OCI-LY7 (cell line): ENCODE measurements around the gene KRR1. TPM values are rescaled to one million over a fixed set of nuclear protein-coding genes. Genes with fewer than 3 reads are reported as not detected.

Experiments used
- BruUV-seq: library from RNA; stranded (reverse); fragments of 400-500 nt; replicated peaks from 2 replicates; lab custom pipeline; 2021; lab: Mats Ljungman, UMichigan
- CTCF ChIA-PET: fragments of 300-600 bp; sonication (Branson Sonifier 250); formaldehyde crosslinking; loops from one replicate; lab custom pipeline; 2022; ENCODE audit warnings: antibody characterized with exemption; ENCODE audit not compliant: unreplicated experiment; lab: Charles Lee
- POLR2A ChIA-PET: fragments of 300-600 bp; sonication (Branson Sonifier 250); formaldehyde crosslinking; loops from one replicate; lab custom pipeline; 2022; ENCODE audit warnings: antibody characterized with exemption; lab: Charles Lee
- DNase-seq: peaks from one replicate; pipeline ENCODE4 v3.0.0-alpha.2; 2015; ENCODE audit warnings: low spot score
- H2AFZ ChIP-seq: fragments of 200-600 bp; sonication (generic), shearing (Covaris generic); 2 replicates; pipeline ENCODE4 v1.6.1; 2014; ENCODE audit warnings: mild to moderate bottlenecking, antibody characterized with exemption, low read length, moderate library complexity
- H3K27ac ChIP-seq: fragments of 200-600 bp; sonication (generic); 2 replicates; pipeline ENCODE4 v1.5.1; 2014; ENCODE audit warnings: mixed run types, low read depth, mild to moderate bottlenecking, moderate library complexity, low read length, inconsistent platforms; ENCODE audit not compliant: poor library complexity, severe bottlenecking
- H3K36me3 ChIP-seq: fragments of 200-600 bp; sonication (generic); 2 replicates; pipeline ENCODE4 v1.6.1; 2014; ENCODE audit warnings: mild to moderate bottlenecking, antibody characterized with exemption, low read length, moderate library complexity, mixed read lengths; ENCODE audit not compliant: insufficient read depth
- H3K4me1 ChIP-seq: fragments of 200-600 bp; sonication (generic); 2 replicates; pipeline ENCODE4 v1.5.1; 2014; ENCODE audit warnings: mild to moderate bottlenecking, low read length; ENCODE audit not compliant: insufficient read depth, poor library complexity, severe bottlenecking
- H3K4me2 ChIP-seq: fragments of 200-600 bp; sonication (generic); 2 replicates; pipeline ENCODE4 v1.6.1; 2014; ENCODE audit warnings: mild to moderate bottlenecking, low read length
- H3K4me3 ChIP-seq: fragments of 200-600 bp; sonication (generic); 2 replicates; pipeline ENCODE4 v1.5.1; 2014; ENCODE audit warnings: mild to moderate bottlenecking, low read depth, low read length; ENCODE audit not compliant: poor library complexity, severe bottlenecking
- H3K79me2 ChIP-seq: fragments of 200-600 bp; sonication (generic); 2 replicates; pipeline ENCODE4 v1.6.1; 2016; ENCODE audit warnings: low read depth, mild to moderate bottlenecking, low read length, moderate library complexity, mixed read lengths; ENCODE audit not compliant: insufficient read depth
- H3K9me2 ChIP-seq: fragments of 200-600 bp; sonication (generic); 2 replicates; pipeline ENCODE4 v1.6.1; 2016; ENCODE audit warnings: mild to moderate bottlenecking, low read length, mixed read lengths; ENCODE audit not compliant: insufficient read depth
- H3K9me3 ChIP-seq: fragments of 200-600 bp; sonication (generic); 2 replicates; pipeline ENCODE4 v1.6.1; 2014; ENCODE audit warnings: mild to moderate bottlenecking, mixed run types, low read length, mixed read lengths
- H4K20me1 ChIP-seq: fragments of 200-600 bp; sonication (generic); 2 replicates; pipeline ENCODE4 v1.6.1; 2014; ENCODE audit warnings: mild to moderate bottlenecking, antibody characterized with exemption, low read length, moderate library complexity, mixed read lengths; ENCODE audit not compliant: insufficient read depth
- EZH2phosphoT487 ChIP-seq: fragments of 200-600 bp; sonication (generic); IDR thresholded peaks from 2 replicates; pipeline ENCODE4 v1.6.1; 2018; ENCODE audit warnings: low read depth, borderline replicate concordance, mild to moderate bottlenecking, mixed run types, antibody characterized with exemption, low read length, moderate library complexity, mixed read lengths
- intact Hi-C: fragments of 100-400 bp; cut with micrococcal nuclease; formaldehyde crosslinking; loops from one replicate; pipeline ENCODE4 v1.10.0; 2022; ENCODE audit not compliant: unreplicated experiment
- total RNA-seq, 2 experiments: library from RNA; depleted of rRNA in 1 of 2; stranded (reverse); fragments of >200 nt in 1 of 2; shearing (Covaris generic) in 1 of 2; gene quantifications; 2 replicates each; pipeline ENCODE4 v1.2.3, GENCODE V29; 2014 to 2022
- TF ChIP-seq, protein P1 (sequence below): fragments of 200-600 bp; sonication (generic); conservative IDR thresholded peaks from 2 replicates; pipeline ENCODE4 v1.5.1; 2014; ENCODE audit warnings: mild to moderate bottlenecking, antibody characterized with exemption, low read length, moderate library complexity, mixed read lengths

Gene KRR1
- total RNA-seq, 2 experiments from 2014 or later, result 44.0 to 78.0 TPM

DNA sequence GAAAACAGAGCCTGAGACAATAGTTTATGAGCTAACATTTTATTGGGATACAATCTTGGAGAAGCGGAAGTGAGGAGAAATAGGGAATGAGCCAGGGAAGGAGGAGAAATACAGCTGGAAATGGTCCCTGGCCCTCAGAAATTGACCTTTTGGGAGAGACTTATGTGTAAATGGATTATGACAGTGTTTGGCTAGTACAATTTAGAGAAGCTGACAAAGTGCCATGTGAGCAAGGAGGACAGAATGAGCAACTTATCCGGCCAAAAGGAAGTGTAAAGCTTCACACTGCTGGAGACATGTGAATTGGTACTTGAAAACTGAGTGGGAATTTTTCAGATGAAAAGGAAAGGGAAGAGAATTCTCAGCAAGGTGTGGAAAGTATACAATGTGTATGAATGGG is 28.0 kb downstream of the KRR1 start:
- no peak overlapping the region for H3K27ac ChIP-seq
- ChIA-PET POLR2A (interaction anchor here (1.0 to 6.0 kb wide), 8 partner anchors 8 to 27 kb away, joined by 3 to 36 read pairs (median 4); no protein-coding TSS in a partner anchor), CTCF (interaction anchor here (1.0 kb wide), 2 partner anchors 9 to 11 kb away, joined by 3 to 5 read pairs; no protein-coding TSS in a partner anchor)
- no peak for DNase-seq
- no peaks in the 10 kb centered on the region for H3K9me2 ChIP-seq
- H3K79me2 ChIP-seq, result no peaks in the 10 kb centered on the region
- H3K4me1 ChIP-seq, result peaks cover 57% of the 10 kb centered on the region
- no TSS peak for BruUV-seq
- H3K4me2 ChIP-seq, result peak overlapping the region; percentile 76
- no peak for TF ChIP-seq EZH2phosphoT487
- TF ChIP-seq, protein P1, sequence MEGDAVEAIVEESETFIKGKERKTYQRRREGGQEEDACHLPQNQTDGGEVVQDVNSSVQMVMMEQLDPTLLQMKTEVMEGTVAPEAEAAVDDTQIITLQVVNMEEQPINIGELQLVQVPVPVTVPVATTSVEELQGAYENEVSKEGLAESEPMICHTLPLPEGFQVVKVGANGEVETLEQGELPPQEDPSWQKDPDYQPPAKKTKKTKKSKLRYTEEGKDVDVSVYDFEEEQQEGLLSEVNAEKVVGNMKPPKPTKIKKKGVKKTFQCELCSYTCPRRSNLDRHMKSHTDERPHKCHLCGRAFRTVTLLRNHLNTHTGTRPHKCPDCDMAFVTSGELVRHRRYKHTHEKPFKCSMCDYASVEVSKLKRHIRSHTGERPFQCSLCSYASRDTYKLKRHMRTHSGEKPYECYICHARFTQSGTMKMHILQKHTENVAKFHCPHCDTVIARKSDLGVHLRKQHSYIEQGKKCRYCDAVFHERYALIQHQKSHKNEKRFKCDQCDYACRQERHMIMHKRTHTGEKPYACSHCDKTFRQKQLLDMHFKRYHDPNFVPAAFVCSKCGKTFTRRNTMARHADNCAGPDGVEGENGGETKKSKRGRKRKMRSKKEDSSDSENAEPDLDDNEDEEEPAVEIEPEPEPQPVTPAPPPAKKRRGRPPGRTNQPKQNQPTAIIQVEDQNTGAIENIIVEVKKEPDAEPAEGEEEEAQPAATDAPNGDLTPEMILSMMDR, result no peak
- H3K9me3 ChIP-seq, result no peaks in the 10 kb centered on the region
- intact Hi-C loops, result loop anchor here (5.0 kb wide), 1 partner anchor 864 kb away; the partner anchor contains the start of gene BBS10
- H4K20me1 ChIP-seq, result no peaks in the 10 kb centered on the region
- H3K4me3 ChIP-seq, result no peak overlapping the region
- H2AFZ ChIP-seq, result no peak overlapping the region
- H3K36me3 ChIP-seq, result no peaks in the 10 kb centered on the region

DNA sequence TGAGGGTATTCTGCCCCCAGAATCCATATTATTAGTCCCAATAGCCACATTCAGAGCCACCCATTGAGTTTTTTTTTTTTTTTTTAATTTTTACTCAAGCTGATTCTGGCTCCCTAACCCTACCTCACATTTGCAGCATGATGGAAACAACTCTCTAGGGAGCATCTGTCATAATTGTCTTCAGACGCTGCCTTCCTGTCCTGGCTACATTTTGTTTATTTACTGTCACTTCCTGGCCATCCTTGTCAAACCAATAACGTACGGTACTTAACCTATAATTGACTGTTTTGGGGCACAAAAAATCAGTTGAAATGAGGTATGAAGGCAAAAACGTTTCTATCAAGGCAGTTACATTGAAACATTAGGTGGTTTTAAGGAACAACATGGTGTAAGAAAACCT is 28.8 kb downstream of the KRR1 start:
- H3K9me2 ChIP-seq, result no peaks in the 10 kb centered on the region
- H3K4me3 ChIP-seq, result peak overlapping the region; percentile 64
- no TSS peak for BruUV-seq
- TF ChIP-seq EZH2phosphoT487, result no peak
- TF ChIP-seq, protein P1, result no peak
- no peaks in the 10 kb centered on the region for H4K20me1 ChIP-seq
- DNase-seq, result peak; percentile 53
- no peaks in the 10 kb centered on the region for H3K36me3 ChIP-seq
- peak overlapping the region; percentile 76 for H3K4me2 ChIP-seq
- H3K27ac ChIP-seq, result peak overlapping the region; percentile 62
- ChIA-PET POLR2A (interaction anchor here (0.5 to 6.0 kb wide), 4 partner anchors 12 to 439 kb away, joined by 3 to 36 read pairs (median 4); no protein-coding TSS in a partner anchor), CTCF (interaction anchor here (1.0 kb wide), 1 partner anchor 10 kb away, joined by 3 read pairs; no protein-coding TSS in a partner anchor)
- intact Hi-C loops, result loop anchor here (5.0 kb wide), 1 partner anchor 865 kb away; the partner anchor contains the start of gene BBS10
- H3K4me1 ChIP-seq, result peaks cover 64% of the 10 kb centered on the region
- H3K9me3 ChIP-seq, result no peaks in the 10 kb centered on the region
- no peaks in the 10 kb centered on the region for H3K79me2 ChIP-seq
- peak overlapping the region; percentile 97 for H2AFZ ChIP-seq

DNA sequence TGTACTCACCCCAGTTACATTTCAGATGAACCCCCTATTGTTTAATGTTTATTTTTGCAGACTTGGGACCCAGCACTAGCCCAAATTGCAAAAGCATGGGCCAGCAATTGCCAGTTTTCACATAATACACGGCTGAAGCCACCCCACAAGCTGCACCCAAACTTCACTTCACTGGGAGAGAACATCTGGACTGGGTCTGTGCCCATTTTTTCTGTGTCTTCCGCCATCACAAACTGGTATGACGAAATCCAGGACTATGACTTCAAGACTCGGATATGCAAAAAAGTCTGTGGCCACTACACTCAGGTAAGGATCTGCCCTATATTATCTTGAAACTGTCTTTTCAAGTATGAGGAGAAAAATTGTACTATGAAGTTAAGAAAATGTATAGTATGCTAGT is 29.6 kb downstream of the KRR1 start:
- ChIA-PET CTCF (interaction anchor here (1.8 kb wide), 1 partner anchor 10 kb away, joined by 7 read pairs; no protein-coding TSS in a partner anchor), POLR2A (interaction anchor here (0.6 to 6.0 kb wide), 11 partner anchors 11 to 1389 kb away, joined by 3 to 36 read pairs (median 5); partner anchors contain the start of gene KRR1)
- H3K4me1 ChIP-seq, result peaks cover 64% of the 10 kb centered on the region
- peak overlapping the region; percentile 64 for H3K4me3 ChIP-seq
- peak overlapping the region; percentile 62 for H3K27ac ChIP-seq
- no peaks in the 10 kb centered on the region for H3K36me3 ChIP-seq
- intact Hi-C loops, result loop anchor here (2.0 to 5.0 kb wide), 2 partner anchors 29 to 866 kb away; partner anchors contain the start of genes BBS10 and KRR1
- H4K20me1 ChIP-seq, result no peaks in the 10 kb centered on the region
- H3K9me3 ChIP-seq, result no peaks in the 10 kb centered on the region
- H3K4me2 ChIP-seq, result peak overlapping the region; percentile 76
- no peaks in the 10 kb centered on the region for H3K79me2 ChIP-seq
- no peaks in the 10 kb centered on the region for H3K9me2 ChIP-seq
- H2AFZ ChIP-seq, result peak overlapping the region; percentile 97
- peak; percentile 24 for DNase-seq
- no TSS peak for BruUV-seq
- no peak for TF ChIP-seq EZH2phosphoT487
